HCT116 (cell line): Measurements from ENCODE around the gene SAMHD1. TPM values are rescaled to one million over a fixed set of nuclear protein-coding genes. Genes with fewer than 3 reads are reported as not detected.
"Not testable (repeated sequence)": the region's sequence is repeated elsewhere in the genome, so short reads cannot be mapped to it uniquely, and the experiment has no call there.

Experiments used
- ATAC-seq: fragments of 200-7000 bp; cut with Tn5 transposase; 2 replicates; pipeline ENCODE4 v1.9.1; 2020; ENCODE audit warnings: mild to moderate bottlenecking, moderate library complexity
- BruUV-seq: library from RNA; stranded (reverse); fragments of 400-500 nt; replicated peaks from 2 replicates; lab custom pipeline; 2021; lab: Mats Ljungman, UMichigan
- CTCF ChIA-PET: fragments of 300-600 bp; sonication (Branson Sonifier 250); formaldehyde crosslinking; loops from one replicate; lab custom pipeline; 2021; ENCODE audit warnings: antibody characterized with exemption; lab: Charles Lee
- POLR2A ChIA-PET: fragments of 300-600, 350-600 bp; sonication (Branson Sonifier 250); formaldehyde crosslinking; loops from one replicate; lab custom pipeline; 2021; ENCODE audit warnings: antibody characterized with exemption; lab: Charles Lee
- RAD21 ChIA-PET, 2 experiments: fragments of 300-600 bp; sonication (Branson Sonifier 250); formaldehyde crosslinking; loops; one replicate each; lab custom pipeline; 2023; ENCODE audit warnings: low total read pairs in 2 of 2; ENCODE audit not compliant: uncharacterized antibody in 2 of 2, unreplicated experiment in 2 of 2, low non-redundant PET in 1 of 2; lab: Charles Lee
- DNase-seq: peaks from one replicate; pipeline ENCODE4 v3.0.0-alpha.2; 2010; ENCODE audit warnings: low read depth, low spot score
- H2AFZ ChIP-seq: fragments of 200-600 bp; shearing (Covaris generic), sonication (generic); 2 replicates; pipeline ENCODE4 v1.6.1; 2017; ENCODE audit warnings: low read depth, mixed run types, mixed read lengths, antibody characterized with exemption, low read length; ENCODE audit not compliant: poor library complexity, severe bottlenecking
- H3K27ac ChIP-seq: 2 replicates; pipeline ENCODE4 v1.5.1; 2012; ENCODE audit warnings: low read depth, low read length
- H3K27me3 ChIP-seq: fragments of 200-600 bp; sonication (generic); 2 replicates; pipeline ENCODE4 v1.6.1; 2016; ENCODE audit warnings: mixed run types, low read length, mixed read lengths; ENCODE audit not compliant: insufficient read depth
- H3K36me3 ChIP-seq, 2 experiments: fragments of 200-500 bp in 1 of 2; fragments of 200-600 bp in 1 of 2; sonication (Bioruptor generic) in 1 of 2; sonication (generic) in 1 of 2; 2 replicates each; pipeline versions ENCODE4 v1.5.1 to v1.6.1; 2014 to 2016; ENCODE audit warnings: low read length in 2 of 2, inconsistent platforms in 1 of 2, mixed read lengths in 1 of 2, mixed run types in 1 of 2; ENCODE audit not compliant: insufficient read depth in 2 of 2, control insufficient read depth in 1 of 2
- H3K4me1 ChIP-seq, 2 experiments: fragments of 200-600 bp in 1 of 2; sonication (generic) in 1 of 2; 2 replicates each; pipeline versions ENCODE4 v1.5.1 to v1.6.1; 2012 to 2017; ENCODE audit warnings: low read length in 2 of 2, inconsistent platforms in 1 of 2, mild to moderate bottlenecking in 1 of 2, mixed read lengths in 1 of 2, mixed run types in 1 of 2, moderate library complexity in 1 of 2; ENCODE audit not compliant: insufficient read depth in 2 of 2, control insufficient read depth in 1 of 2
- H3K4me2 ChIP-seq: fragments of 200-600 bp; sonication (generic); 2 replicates; pipeline ENCODE4 v1.6.1; 2017; ENCODE audit warnings: mixed run types, low read length, mixed read lengths
- H3K4me3 ChIP-seq, 2 experiments: fragments of 200-600 bp in 1 of 2; sonication (generic) in 1 of 2; replicated peaks in 1 of 2; 2 replicates each; pipeline ENCODE4 v1.5.1; 2011 to 2016; ENCODE audit warnings: low read length in 2 of 2, control low read depth in 1 of 2, low read depth in 1 of 2, mild to moderate bottlenecking in 1 of 2, mixed read lengths in 1 of 2, mixed run types in 1 of 2
- H3K79me2 ChIP-seq: fragments of 200-600 bp; sonication (generic); 2 replicates; pipeline ENCODE4 v1.6.1; 2017; ENCODE audit warnings: mild to moderate bottlenecking, mixed run types, low read length, moderate library complexity, mixed read lengths; ENCODE audit not compliant: insufficient read depth
- H3K9ac ChIP-seq: fragments of 200-600 bp; sonication (generic); 2 replicates; pipeline ENCODE4 v1.6.1; 2016; ENCODE audit warnings: low read length, mixed read lengths
- H3K9me2 ChIP-seq: fragments of 200-600 bp; sonication (generic), shearing (Covaris generic); 2 replicates; pipeline ENCODE4 v1.6.1; 2017; ENCODE audit warnings: mixed run types, mild to moderate bottlenecking, moderate library complexity; ENCODE audit not compliant: insufficient read depth
- H3K9me3 ChIP-seq, 2 experiments: fragments of 200-500 bp in 1 of 2; fragments of 200-600 bp in 1 of 2; sonication (Bioruptor generic) in 1 of 2; sonication (generic) in 1 of 2; 2 replicates each; pipeline ENCODE4 v1.6.1; 2014 to 2017; ENCODE audit warnings: low read length in 2 of 2, mixed read lengths in 2 of 2, inconsistent platforms in 1 of 2, low read depth in 1 of 2, mild to moderate bottlenecking in 1 of 2, mixed run types in 1 of 2, moderate library complexity in 1 of 2; ENCODE audit not compliant: control insufficient read depth in 1 of 2, insufficient read depth in 1 of 2
- H4K20me1 ChIP-seq: fragments of 200-600 bp; sonication (generic), shearing (Covaris generic); 2 replicates; pipeline ENCODE4 v1.6.1; 2017; ENCODE audit warnings: mixed run types, mild to moderate bottlenecking, moderate library complexity; ENCODE audit not compliant: insufficient read depth
- CBX3 ChIP-seq: IDR thresholded peaks from 2 replicates; pipeline ENCODE4 v1.6.1; 2012; ENCODE audit warnings: low read depth
- CTCF ChIP-seq, 3 experiments: fragments of 200-600 bp in 1 of 3; sonication (generic) in 1 of 3; IDR thresholded peaks in 2 of 3; conservative IDR thresholded peaks in 1 of 3; 2 replicates each; pipeline ENCODE4 v1.5.1; 2012 to 2017; ENCODE audit warnings: low read depth in 2 of 3, low read length in 2 of 3, antibody characterized with exemption in 1 of 3, borderline replicate concordance in 1 of 3, control low read depth in 1 of 3, mild to moderate bottlenecking in 1 of 3, mixed read lengths in 1 of 3, mixed run types in 1 of 3, moderate library complexity in 1 of 3; ENCODE audit not compliant: insufficient read depth in 1 of 3
- intact Hi-C: fragments of 100-400 bp; cut with micrococcal nuclease; formaldehyde crosslinking; loops from 2 replicates; pipeline ENCODE4 v1.10.0; 2022
- total RNA-seq: library from RNA; stranded (reverse); gene quantifications from one replicate; pipeline ENCODE4 v1.2.1, GENCODE V29; 2021; ENCODE audit not compliant: unreplicated experiment

Gene SAMHD1
- total RNA-seq, 1 experiment from 2014 or later = 21.4 TPM

- H3K9ac ChIP-seq, H3K9me3 ChIP-seq, H2AFZ ChIP-seq, H3K36me3 ChIP-seq, H3K79me2 ChIP-seq, POLR2A ChIA-PET, H4K20me1 ChIP-seq, RAD21 ChIA-PET, H3K9me2 ChIP-seq, H3K4me3 ChIP-seq, BruUV-seq, H3K27me3 ChIP-seq, CTCF ChIA-PET, DNase-seq, H3K27ac ChIP-seq, intact Hi-C loops, H3K4me2 ChIP-seq, H3K4me1 ChIP-seq: not testable (repeated sequence)
- TF ChIP-seq CTCF (IDR thresholded peaks at IDR 0.05 in 2 of 3, conservative IDR thresholded peaks at IDR 0.05 in 1 of 3; ENCODE audit: borderline replicate concordance in 1 of 3, insufficient read depth in 1 of 3, low read depth in 2 of 3, low read length in 2 of 3) = 0 out of 6 replicates have a peak, but pooled peaks of 1 of the 3 experiments have one; percentile 7
- ATAC-seq = peak; percentile 49; the same call in 1 of the 2 replicates
Observed at GRCh38 chr20:36966965-36967364, 15.5 kb upstream of the SAMHD1 start.

GRCh38 chr20:36962354-36962941 is 10.9 kb upstream of the SAMHD1 start:
- CTCF ChIA-PET, H3K4me2 ChIP-seq, H3K27ac ChIP-seq, BruUV-seq, H2AFZ ChIP-seq, POLR2A ChIA-PET, H3K9me2 ChIP-seq, RAD21 ChIA-PET, H4K20me1 ChIP-seq, H3K9ac ChIP-seq, H3K79me2 ChIP-seq, H3K4me3 ChIP-seq, DNase-seq, ATAC-seq, intact Hi-C loops, H3K27me3 ChIP-seq, H3K36me3 ChIP-seq, H3K4me1 ChIP-seq, H3K9me3 ChIP-seq: not testable (repeated sequence)
- 0 out of 2 replicates have a peak, but pooled peaks have one; percentile 49 for TF ChIP-seq CBX3
